TTC549 (cell line): ENCODE data around the gene UQCRH.
A peak's percentile ranks its signal among the peaks of the same experiment; 100 is the strongest.
"Not testable (repeated sequence)": the region's sequence is repeated elsewhere in the genome, so short reads cannot be mapped to it uniquely, and the experiment has no call there.

Experiments
- FAIRE-seq: peaks from 2 replicates; lab custom pipeline; 2012; peaks lifted over from hg19 to GRCh38; lab: Jason Lieb, UNC

UQCRH gene

GRCh38 chr1:46300673-46301405 lies 2.7 kb upstream of the UQCRH start:
- no peak for FAIRE-seq

GRCh38 chr1:46301406-46301807 lies 2.1 kb upstream of the UQCRH start:
- no peak for FAIRE-seq

GRCh38 chr1:46301808-46302640 lies 1.5 kb upstream of the UQCRH start:
- no peak for FAIRE-seq

GRCh38 chr1:46302641-46303037 lies 859 bp upstream of the UQCRH start:
- no peak for FAIRE-seq

DNA sequence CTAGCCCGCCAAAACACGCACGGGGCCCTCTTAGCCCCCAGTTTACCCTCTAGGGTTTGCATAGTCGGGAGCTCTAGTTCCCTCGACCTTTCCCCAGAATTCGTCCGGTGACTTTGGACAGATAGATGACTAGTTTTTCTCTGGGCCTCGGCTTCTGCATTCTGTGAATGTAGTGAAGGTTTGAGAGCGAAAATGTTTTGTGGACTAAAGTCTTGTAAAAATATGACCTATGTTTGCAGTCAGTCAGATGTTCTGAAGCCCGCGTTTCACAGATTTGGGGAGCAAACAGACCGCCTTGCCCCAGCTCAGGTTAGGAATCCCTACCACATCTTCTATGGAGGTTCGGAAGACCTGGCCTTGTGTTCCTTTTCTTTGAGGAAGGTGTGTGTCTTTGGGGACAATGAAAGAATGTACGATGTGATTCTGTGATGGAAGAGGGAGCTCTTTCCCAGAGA lies 401 bp downstream of the UQCRH start:
- no peak for FAIRE-seq

GRCh38 chr1:46306159-46306530 lies 2.6 kb downstream of the UQCRH start:
- FAIRE-seq, result no peak

DNA sequence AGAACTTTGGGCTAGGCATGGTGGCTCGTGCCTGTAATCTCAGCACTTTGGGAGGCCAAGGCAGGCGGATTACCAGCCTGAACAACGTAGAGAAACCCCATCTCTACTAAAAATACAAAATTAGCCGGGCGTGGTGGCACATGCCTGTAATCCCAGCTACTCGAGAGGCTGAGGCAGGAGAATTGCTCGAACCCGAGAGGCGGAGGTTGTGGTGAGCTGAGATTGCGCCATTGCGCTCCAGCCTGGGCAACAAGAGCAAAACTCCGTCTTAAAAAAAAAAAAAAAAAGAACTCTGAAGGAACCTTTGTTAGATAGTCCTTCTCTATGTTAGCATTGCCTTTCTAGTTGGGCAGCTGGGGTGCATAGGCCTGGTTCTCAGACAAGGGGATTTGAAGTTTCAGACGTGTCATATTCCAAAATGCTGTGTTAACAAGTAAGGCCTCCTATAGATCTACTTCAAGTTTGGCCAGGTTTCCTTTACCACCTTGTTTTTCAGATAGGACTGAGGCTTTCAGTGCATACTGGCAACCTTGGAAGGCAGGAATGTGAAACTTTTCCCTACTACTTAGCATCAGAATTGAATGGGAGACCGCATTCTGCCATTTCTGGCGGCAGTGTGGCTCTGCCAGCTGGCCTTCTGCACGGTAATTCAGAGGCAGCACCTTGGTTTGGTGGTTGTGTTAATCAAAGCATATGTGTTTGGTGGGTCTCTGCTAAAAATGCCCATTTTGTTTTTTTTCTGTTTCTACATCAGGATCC lies 6.1 kb downstream of the UQCRH start:
- no peak for FAIRE-seq

DNA sequence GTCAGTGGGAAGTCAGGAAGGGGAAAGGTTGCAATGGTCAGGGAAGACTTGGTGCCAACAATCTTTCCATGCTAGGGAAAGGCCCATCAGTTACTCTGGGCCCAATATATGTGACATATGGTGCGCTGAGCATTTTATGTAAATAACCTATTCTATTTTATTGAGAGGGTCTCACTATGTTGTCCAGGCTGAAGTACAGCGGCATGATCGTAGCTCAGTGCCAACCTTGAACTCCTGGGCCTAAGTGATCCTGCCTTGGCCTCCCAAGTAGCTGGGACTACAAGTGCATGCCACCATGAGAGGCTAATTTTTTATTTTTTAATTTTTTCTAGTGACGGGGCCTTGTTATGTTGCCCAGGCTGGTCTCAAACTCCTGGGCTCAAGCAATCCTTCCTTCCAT lies 6.8 kb downstream of the UQCRH start:
- FAIRE-seq, result no peak

GRCh38 chr1:46315669-46316403 lies 12.3 kb downstream of the UQCRH start:
- FAIRE-seq, result no peak

DNA sequence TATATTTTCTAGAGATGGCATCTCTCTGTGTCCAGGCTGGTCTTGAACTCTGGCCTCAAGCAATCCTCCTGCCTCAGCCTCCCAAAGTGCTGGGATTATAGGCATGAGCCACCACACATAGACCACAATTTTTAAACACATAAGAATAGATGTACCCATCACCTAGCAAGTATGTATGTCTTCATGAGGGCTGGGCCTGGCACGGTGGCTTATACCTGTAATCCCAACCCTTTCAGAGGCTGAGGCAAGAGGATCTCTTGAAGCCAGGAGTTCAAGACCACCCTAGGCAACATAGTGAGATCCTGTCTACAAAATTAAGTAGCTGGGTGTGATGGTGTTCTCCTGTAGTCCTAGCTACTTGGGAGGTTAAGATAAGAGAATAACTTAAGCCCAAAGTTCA lies 13.8 kb downstream of the UQCRH start:
- FAIRE-seq, result no peak

DNA sequence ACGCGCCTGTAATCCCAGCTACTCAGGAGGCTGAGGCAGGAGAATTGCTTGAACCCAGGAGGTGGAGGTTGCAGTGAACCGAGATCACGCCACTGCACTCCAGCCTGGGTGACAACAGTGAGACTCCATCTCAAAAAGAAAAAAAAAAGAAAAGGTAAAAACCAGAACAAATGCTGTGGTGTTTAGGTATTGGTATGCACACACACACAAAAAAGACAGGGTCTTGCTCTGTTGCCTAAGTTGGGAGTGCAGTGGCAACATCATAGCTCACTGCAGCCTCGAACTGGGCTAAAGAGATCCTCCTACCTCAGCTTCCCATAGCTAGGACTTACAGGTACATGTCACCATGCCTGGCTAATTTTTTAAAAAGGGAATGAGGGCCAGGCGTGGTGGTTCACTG lies 15.8 kb downstream of the UQCRH start:
- not testable (repeated sequence) for FAIRE-seq

- not testable (repeated sequence) for FAIRE-seq
Measured at GRCh38 chr1:46319960-46320914, 16.7 kb downstream of the UQCRH start.

DNA sequence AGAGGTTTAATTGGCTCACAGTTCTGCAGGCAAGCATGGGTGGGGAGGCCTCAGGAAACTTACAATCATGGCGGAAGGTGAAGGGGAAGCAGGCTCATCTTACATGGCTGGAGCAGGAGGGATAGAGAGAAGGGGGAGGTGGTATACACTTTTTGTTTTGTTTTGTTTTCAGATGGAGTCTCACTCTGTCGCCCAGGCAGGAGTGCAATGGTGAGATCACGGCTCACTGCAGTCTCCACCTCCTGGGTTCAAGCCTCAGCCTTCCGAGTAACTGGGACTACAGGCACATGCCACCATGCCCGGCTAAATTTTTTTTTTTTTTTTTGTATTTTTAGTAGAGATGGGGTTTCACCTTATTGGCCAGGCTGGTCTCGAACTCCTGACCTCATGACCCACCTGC lies 18.7 kb downstream of the UQCRH start:
- not testable (repeated sequence) for FAIRE-seq

DNA sequence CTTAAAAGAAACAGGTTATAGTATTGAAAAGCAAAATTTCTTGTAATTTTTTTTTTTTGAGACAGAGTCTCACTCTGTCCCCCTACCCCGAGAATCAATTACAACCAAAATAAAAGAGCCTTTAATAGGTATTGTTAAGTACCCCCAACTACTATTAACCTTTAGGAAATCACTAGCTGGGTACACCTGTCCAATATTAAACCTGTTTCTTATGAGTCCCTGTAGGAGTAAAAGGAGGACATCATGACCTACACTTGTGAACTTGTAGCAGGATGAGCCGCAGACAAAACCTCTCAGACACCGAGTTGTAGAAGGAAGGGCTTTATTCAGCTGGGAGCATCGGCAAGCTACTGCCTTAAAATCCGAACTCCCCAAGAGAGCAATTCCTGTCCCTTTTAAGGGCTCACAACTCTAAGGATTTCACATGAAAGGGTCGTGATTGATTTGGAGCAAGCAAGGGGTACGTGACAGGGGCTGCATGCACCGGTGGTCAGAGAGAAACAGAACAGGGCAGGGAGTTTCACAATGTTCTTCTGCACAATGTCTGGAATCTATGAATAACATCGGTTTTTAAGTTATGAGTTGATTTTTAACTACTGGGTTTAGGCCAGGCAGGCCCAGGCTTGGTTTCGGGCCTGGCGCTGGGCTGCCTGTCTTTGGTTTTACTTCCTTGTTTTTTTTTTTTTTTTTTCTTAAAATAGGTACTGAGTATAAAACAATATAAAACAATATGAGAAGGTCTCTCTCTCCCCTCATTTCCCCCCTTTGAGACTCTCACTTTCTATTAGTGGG lies 22.0 kb downstream of the UQCRH start:
- not testable (repeated sequence) for FAIRE-seq

GRCh38 chr1:46328182-46328581 lies 24.7 kb downstream of the UQCRH start:
- not testable (repeated sequence) for FAIRE-seq

DNA sequence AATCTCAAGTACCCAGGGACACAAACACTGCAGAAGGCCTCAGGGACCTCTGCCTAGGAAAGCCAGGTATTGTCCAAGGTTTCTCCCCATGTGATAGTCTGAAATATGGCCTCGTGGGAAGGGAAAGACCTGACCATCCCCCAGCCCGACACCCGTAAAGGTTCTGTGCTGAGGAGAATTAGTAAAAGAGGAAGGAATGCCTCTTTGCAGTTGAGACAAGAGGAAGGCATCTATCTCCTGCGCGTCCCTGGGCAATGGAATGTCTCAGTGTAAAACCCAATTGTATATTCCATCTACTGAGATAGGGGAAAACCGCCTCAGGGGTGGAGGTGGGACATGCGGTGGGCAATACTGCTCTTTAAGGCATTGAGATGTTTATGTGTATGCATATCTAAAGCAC lies 26.3 kb downstream of the UQCRH start:
- FAIRE-seq, result not testable (repeated sequence)

DNA sequence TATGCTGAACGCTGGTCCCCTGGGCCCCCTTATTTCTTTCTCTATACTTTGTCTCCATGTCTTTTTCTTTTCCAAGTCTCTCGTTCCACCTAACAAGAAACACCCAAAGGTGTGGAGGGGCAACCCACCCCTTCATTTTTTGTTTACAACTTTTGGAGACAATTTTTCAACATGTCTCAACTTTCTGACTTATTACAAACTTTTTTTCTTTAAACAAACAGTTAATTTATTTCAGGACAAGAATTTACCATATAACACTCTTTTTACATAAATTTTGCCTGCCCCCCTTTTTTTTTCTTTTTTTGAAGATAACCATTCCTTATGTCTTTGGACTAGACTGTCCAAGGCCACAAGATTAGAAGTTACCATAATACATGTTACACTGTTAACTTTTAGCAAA lies 26.9 kb downstream of the UQCRH start:
- FAIRE-seq, result not testable (repeated sequence)

DNA sequence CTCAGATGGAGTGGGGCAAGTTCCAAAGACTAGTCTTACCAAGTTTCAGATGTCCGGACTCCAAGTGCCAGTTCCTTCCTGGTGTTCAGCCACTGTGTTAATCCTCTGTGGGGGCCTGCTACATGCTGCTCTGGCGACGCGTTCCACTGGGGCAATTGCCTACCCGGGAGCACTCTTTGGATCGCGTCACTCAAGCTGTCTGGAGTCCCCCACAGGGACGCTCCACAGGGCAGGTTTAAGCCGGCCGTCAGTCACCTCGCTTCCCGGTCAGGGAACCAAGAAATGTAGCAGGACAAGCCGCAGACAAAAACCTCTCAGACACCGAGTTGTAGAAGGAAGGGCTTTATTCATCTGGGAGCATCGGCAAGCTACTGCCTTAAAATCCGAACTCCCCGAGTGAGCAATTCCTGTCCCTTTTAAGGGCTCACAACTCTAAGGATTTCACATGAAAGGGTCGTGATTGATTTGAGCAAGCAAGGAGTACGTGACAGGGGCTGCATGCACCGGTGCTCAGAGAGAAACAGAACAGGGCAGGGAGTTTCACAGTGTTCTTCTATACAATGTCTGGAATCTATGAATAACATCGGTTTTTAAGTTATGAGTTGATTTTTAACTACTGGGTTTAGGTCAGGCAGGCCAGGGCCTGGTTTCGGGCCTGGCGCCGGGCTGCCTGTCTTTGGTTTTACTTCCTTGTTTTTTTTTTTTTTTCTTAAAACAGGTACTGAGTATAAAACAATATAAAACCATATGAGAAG lies 28.5 kb downstream of the UQCRH start:
- not testable (repeated sequence) for FAIRE-seq

DNA sequence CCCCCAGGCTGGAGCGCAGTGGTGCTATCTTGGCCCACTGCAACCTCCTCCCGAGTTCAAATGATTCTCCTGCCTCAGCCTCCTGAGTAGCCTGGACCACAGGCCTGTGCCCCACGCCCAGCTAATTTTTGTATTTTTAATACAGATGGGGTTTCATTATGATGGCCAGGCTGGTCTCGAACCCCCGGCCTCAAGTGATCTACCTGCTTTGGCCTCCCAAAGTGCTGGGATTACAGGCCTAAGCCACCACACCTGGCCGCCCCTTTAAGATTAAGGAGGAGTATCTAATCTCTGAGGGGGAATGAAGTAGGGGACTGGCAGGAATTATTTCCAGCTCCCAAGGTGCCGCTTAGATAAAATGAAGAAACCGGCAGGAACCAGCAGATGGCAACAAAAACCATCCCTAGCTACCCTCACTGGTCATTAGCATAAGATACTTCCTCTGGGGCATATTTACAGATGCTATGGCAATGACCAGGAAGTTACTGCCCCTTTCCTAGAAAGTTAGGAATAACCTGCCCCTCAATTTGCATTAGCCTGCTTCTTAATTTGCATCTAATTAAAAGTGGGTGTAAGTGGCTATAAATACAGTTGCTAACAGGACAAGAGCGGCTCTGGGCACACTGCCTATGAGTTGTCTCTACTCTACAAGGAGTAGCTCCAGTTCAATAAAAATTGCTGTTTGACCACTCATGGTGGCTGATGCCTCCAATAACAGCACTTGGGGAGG lies 30.0 kb downstream of the UQCRH start:
- FAIRE-seq, result peak; percentile 47
